ENCODE data around the gene TAPBP. TPM values are rescaled to one million over a fixed set of nuclear protein-coding genes. Genes with fewer than 3 reads are reported as not detected.

The TAPBP gene
- total and polyA plus RNA-seq, 9 of the 15 experiments (the other 6 are each of a cell fraction or from before 2014, with no cell fraction given), result 5.6 to 74.0 (median 22.3) TPM

GRCh38 chr6:33254591-33254990 lies 59.3 kb downstream of the TAPBP start:
- peaks cover 11 to 15% of the 10 kb centered on the region in 2 experiments; a peak in 4 of 5 replicates for H3K4me1 ChIP-seq (replicated peaks in 1 of 2; ENCODE audit: control insufficient read depth in 2 of 2, insufficient read depth in 2 of 2, low read length in 2 of 2)
- H2AFZ ChIP-seq (ENCODE audit: low read depth, low read length), result no peak overlapping the region
- in situ Hi-C loops (cut with MboI), result no loop called here
- no peaks in the 10 kb centered on the region for H3K79me2 ChIP-seq (ENCODE audit: control insufficient read depth, insufficient read depth, low read length)
- peaks cover 37% of the 10 kb centered on the region for H3K36me3 ChIP-seq (ENCODE audit: control insufficient read depth, insufficient read depth, low read length)
- no peak overlapping the region for H3K9ac ChIP-seq (ENCODE audit: insufficient read depth in 1 of 2, low read depth in 2 of 2, low read length in 2 of 2)
- no peak for ATAC-seq
- no peaks in the 10 kb centered on the region for H3K27me3 ChIP-seq (ENCODE audit: control insufficient read depth in 2 of 2, insufficient read depth in 2 of 2, low read length in 2 of 2)
- H3K4me3 ChIP-seq, result no peak overlapping the region
- no peak overlapping the region for H3K27ac ChIP-seq (ENCODE audit: extremely low read depth, low read depth, low read length)
- no peaks in the 10 kb centered on the region for H3K9me3 ChIP-seq (replicated peaks; ENCODE audit: control insufficient read depth, insufficient read depth, low read depth, low read length)
- intact Hi-C loops (cut with micrococcal nuclease), result no loop called here
- DNase-seq (ENCODE audit: extremely low read depth in 1 of 4, low spot score in 3 of 4), result no peak
- H3K9me1 ChIP-seq (ENCODE audit: control insufficient read depth, insufficient read depth, low read length), result no peaks in the 10 kb centered on the region
- no peak for FAIRE-seq
- ChIA-PET POLR2A (interaction anchor here (0.7 to 1.4 kb wide), 3 partner anchors 11 to 17 kb away, joined by 3 to 7 read pairs (median 5); partner anchors contain the start of genes RPS18 and VPS52), CTCF (ENCODE audit: low intra/inter-chr PET ratio) (no interaction called here)
- TF ChIP-seq ZNF609 (CRISPR knock-in tag; IDR thresholded peaks at IDR 0.05; ENCODE audit: borderline replicate concordance) (no peak), SP2 (IDR thresholded peaks at IDR 0.05; ENCODE audit: extremely low read depth, low read depth, low read length, poor library complexity, severe bottlenecking) (no peak), HNRNPLL (IDR thresholded peaks at IDR 0.05; ENCODE audit: low read depth, low read length, poor library complexity, severe bottlenecking) (no peak), ZNF395 (CRISPR knock-in tag; IDR thresholded peaks at IDR 0.05) (no peak)
- WGBS (ENCODE audit: insufficient coverage, low coverage, missing lambda C conversion rate), result 86% methylated on average over 4 of the region's 4 CpGs
- BruUV-seq (replicated peaks), result no TSS peak
- no peak overlapping the region for H3K4me2 ChIP-seq (ENCODE audit: insufficient read depth, low read length)
- H4K20me1 ChIP-seq (replicated peaks; ENCODE audit: control insufficient read depth, insufficient read depth, low read length), result no peaks in the 10 kb centered on the region

Measured in K562 (cell line).